VCaP (cell line): ENCODE measurements around the gene CDK8.

Source experiments
- H3K27ac ChIP-seq: fragments of 450-650 bp; 2 replicates; pipeline ENCODE4 v1.5.1; 2017
- TF ChIP-seq, protein P1 (sequence below): fragments of 450-650 bp; conservative IDR thresholded peaks from 2 replicates; pipeline ENCODE4 v1.5.1; 2017; ENCODE audit warnings: mild to moderate bottlenecking, moderate library complexity

The CDK8 gene

DNA sequence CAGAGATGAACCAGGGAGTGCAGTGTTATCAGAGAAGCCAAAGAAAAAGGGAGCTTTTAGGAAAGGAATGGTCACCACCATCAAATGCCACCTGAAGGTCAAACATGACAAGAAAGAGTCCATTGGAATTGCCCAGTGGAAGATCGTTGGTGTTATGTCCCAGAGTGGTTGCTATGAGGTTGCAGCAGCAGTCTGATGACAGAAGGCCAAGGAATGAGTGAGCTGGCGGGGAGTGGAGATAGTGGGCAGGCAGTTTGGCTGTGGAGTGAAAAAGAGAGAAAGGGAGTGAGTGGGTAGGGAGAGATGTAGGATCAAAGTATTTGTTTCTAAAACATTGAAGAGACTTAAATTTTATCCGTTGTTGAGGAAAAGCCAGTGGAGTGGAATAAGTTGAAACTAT, 186.2 kb downstream of the CDK8 start:
- no peak overlapping the region for H3K27ac ChIP-seq
- TF ChIP-seq, protein P1, sequence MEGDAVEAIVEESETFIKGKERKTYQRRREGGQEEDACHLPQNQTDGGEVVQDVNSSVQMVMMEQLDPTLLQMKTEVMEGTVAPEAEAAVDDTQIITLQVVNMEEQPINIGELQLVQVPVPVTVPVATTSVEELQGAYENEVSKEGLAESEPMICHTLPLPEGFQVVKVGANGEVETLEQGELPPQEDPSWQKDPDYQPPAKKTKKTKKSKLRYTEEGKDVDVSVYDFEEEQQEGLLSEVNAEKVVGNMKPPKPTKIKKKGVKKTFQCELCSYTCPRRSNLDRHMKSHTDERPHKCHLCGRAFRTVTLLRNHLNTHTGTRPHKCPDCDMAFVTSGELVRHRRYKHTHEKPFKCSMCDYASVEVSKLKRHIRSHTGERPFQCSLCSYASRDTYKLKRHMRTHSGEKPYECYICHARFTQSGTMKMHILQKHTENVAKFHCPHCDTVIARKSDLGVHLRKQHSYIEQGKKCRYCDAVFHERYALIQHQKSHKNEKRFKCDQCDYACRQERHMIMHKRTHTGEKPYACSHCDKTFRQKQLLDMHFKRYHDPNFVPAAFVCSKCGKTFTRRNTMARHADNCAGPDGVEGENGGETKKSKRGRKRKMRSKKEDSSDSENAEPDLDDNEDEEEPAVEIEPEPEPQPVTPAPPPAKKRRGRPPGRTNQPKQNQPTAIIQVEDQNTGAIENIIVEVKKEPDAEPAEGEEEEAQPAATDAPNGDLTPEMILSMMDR = no peak

DNA sequence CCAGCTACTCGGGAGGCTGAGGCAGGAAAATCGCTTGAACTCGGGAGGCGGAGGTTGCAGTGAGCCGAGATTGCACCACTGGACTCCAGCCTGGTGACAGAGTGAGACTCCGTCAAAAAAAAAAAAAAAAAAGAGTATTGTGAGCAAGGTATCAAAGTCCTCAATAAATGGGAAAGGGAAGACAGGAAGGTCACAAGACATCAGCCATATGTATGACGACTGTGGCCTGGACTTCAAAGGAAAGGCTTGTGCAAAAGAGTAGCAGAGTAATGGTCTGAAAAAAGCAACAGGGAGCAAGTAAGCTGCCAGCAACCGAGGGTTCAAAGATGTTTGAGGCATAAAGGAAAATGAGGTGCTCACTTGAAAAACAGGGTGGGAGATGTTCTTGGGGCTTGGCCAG, 187.5 kb downstream of the CDK8 start:
- TF ChIP-seq, protein P1 = no peak

DNA sequence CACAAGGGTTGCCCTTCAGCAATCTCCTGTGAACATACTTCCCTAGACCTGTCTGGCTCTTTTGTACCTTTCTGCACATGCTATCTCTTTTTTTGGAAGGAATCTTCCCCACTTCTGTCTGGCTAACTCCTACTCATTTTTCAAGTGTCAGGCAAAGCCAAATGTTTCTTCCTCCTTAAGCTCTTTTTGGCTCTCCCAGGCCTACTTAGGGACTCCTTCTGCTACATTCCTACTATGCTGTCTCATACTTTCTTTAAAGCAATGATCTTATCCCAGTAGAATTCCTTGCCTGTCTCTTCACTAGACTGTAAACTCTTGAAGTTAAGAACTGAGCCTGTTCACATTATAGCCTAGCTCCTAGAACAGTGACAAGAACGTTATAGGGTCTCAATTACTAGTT, 188.6 kb downstream of the CDK8 start:
- TF ChIP-seq, protein P1 = no peak
- no peak overlapping the region for H3K27ac ChIP-seq

More for the DNA sequence above, 187.5 kb downstream of the CDK8 start:
- no peak overlapping the region for H3K27ac ChIP-seq

DNA sequence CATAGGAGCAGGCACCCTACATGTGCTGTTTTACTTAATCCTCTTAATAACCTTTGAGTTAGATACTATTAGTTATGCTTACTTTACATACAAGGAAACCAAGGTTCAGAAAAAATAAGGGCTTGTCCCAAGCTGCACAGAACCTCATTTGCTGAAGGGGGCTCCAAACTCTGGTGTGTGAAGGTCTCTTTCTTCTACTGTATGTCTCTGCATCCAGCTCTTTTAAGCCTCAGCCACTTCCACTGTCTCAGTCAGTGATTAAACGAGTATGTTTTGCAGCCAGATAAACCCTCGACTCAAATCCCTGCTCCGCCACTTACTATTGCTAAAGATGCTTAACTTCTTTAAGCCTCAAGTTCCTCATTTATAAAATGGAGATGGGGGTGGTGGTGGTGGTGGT, 191.2 kb downstream of the CDK8 start:
- TF ChIP-seq, protein P1 = no peak
- no peak overlapping the region for H3K27ac ChIP-seq

DNA sequence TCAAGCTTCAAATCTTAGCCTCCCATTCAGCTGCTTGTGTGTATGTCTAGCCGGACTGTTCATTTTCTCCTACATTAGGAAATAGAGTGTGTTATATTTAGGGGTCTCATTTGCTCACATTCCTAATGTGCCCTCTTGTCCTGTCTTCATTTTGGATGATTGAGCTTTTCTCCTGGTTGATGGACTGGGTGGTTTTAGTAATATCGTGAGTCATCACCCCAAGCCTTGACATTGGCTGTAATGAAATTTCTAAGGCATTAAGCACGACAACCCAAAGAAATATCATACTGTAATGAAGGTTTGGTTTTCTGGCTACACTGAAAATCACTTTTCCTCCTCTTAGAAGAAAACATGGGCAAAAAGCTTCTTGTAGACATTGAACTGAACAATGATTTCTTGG, 192.8 kb downstream of the CDK8 start:
- H3K27ac ChIP-seq = no peak overlapping the region
- TF ChIP-seq, protein P1 = no peak

DNA sequence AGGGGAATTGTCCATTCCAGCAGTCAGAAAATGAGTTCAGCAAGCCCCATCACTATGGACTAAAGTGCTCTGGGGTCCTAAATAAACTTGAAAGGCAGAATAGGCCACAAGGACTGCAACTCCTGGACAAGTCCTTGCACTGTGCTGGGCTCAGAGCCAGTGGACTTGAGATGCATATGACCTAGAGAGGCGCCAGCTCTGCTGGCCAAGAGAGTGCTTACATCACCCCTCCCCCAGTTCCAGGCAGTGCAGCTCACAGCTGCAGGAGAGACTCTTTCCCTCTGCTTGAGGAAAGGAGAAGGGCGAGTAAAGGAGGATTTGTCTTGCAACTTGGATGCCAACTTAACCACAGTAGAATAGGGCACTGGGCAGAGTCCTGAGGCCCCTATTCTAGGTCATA, 194.1 kb downstream of the CDK8 start:
- TF ChIP-seq, protein P1 = no peak
- no peak overlapping the region for H3K27ac ChIP-seq

DNA sequence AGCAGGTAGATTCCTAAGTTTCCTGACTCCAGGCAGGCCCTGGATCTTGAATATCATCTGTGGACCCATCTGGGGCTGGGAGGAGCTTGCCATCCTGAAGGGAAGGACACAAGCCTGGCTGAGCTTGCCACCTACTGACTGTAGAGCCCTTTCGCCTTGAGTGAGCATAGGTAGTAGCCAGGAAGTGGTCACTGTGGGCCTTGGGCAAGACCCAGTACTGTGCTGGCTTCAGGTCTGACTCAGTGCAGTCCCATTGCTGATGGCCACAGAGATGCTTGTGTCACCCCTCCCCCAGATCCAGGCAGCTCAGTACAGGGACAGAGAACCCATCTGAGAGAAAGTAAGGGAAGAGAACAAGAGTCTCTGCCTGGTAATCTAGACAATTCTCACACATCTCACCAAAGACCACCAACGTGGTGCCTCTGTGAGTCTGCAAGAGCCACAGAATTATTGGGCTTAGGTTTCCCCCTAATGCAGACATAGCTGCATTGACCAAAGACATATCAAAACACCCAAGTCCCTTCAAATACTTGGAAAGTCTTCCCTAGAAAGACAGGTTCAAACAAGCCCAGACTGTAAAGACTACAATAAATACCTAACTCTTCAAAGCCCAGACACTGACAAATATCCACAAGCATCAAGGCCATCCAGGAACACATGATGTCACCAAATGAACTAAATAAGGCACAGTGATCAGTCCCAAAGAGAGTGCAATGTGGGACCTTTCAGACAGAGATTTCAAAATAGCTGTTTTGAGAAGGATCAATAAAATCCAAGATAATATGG, 195.3 kb downstream of the CDK8 start:
- TF ChIP-seq, protein P1 = no peak
- H3K27ac ChIP-seq = no peak overlapping the region
